ENCODE measurements around the gene AMACR.
"Not testable (repeated sequence)": the region's sequence is repeated elsewhere in the genome, so short reads cannot be mapped to it uniquely, and the experiment has no call there.

Gene AMACR

DNA sequence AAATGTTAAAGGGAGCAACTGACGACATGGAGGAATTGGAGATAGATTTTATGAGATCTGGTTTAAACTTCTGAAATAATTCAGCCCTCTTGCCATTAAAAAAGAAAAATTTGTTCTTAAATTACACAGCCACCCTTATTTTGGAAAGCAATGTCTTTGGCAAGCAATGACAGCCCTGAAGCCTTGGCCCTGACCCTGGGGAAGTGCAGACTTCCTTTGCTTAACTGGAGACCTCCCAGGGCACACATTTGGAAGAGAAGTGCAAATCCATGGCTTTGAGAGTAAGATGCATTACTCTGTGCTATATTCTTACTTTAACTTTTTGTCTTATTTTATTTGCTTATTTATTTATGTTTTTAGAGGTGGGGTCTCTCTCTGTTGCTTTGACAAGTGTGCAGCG, 49.7 kb downstream of the AMACR start:
- no peaks in the 10 kb centered on the region for H3K36me3 ChIP-seq (ENCODE audit: insufficient read depth, low read length)
- no peak overlapping the region for H3K27ac ChIP-seq (ENCODE audit: low read depth, low read length, poor library complexity, severe bottlenecking)
- H2AFZ ChIP-seq (ENCODE audit: low read length), result no peak overlapping the region
- no peaks in the 10 kb centered on the region for H3F3A ChIP-seq (ENCODE audit: insufficient read depth, low read length)
- H3K9ac ChIP-seq (ENCODE audit: low read length), result no peak overlapping the region
- H3K79me2 ChIP-seq (ENCODE audit: insufficient read depth, low read length), result no peaks in the 10 kb centered on the region
- no peaks in the 10 kb centered on the region for H4K20me1 ChIP-seq (ENCODE audit: insufficient read depth, low read length)
- H3K9me3 ChIP-seq (ENCODE audit: low read length), result no peaks in the 10 kb centered on the region
- no peak overlapping the region for H3K4me3 ChIP-seq (ENCODE audit: low read depth, low read length, poor library complexity, severe bottlenecking)
- TF ChIP-seq EZH2 (IDR thresholded peaks at IDR 0.05; ENCODE audit: borderline replicate concordance, low read length) (no peak), CTCF (IDR thresholded peaks at IDR 0.05; ENCODE audit: low read length) (no peak)
- no peaks in the 10 kb centered on the region for H3K4me1 ChIP-seq (ENCODE audit: insufficient read depth, low read length, severe bottlenecking)
- H3K4me2 ChIP-seq (ENCODE audit: low read length), result no peak overlapping the region
- H3K27me3 ChIP-seq (ENCODE audit: insufficient read depth, low read length), result no peaks in the 10 kb centered on the region
- no peaks in the 10 kb centered on the region for H3K9me2 ChIP-seq (ENCODE audit: low read depth, low read length)

DNA sequence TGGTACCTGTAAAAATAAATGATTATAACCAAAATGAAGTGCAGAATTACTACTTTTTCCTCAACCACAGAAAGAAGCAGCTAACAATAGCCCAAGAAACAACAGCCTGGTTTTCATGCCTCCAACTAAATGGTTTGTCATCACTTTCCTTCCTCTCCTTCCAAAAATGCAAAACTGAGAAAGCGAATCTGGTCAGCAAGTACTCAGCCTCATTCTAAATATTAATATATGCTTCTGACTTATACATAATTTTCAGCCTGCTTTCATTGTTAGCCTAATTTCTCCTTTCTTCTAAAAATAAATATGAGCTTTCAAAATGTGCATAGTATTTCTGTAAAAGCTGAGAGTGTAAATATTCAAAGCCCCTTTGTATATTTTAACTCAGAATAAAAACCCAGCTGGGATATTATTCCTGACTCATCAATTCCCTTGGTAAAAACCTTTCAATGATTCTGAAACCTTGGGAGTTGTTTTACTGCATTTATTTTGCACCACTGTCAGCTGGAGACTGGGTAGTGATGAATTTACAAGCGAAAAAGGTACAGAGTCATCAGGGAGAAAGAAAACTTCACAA, 50.2 kb downstream of the AMACR start:
- TF ChIP-seq EZH2 (IDR thresholded peaks at IDR 0.05; ENCODE audit: borderline replicate concordance, low read length), result no peak
- no peaks in the 10 kb centered on the region for H3K36me3 ChIP-seq (ENCODE audit: insufficient read depth, low read length)
- no peak overlapping the region for H2AFZ ChIP-seq (ENCODE audit: low read length)

GRCh38 chr5:33952175-33952574, 55.7 kb downstream of the AMACR start:
- not testable (repeated sequence) for H3K4me3 ChIP-seq (ENCODE audit: low read depth, low read length, poor library complexity, severe bottlenecking); H2AFZ ChIP-seq (ENCODE audit: low read length); H3K27me3 ChIP-seq (ENCODE audit: insufficient read depth, low read length); H3K9me3 ChIP-seq (ENCODE audit: low read length); H3K79me2 ChIP-seq (ENCODE audit: insufficient read depth, low read length); H3K4me2 ChIP-seq (ENCODE audit: low read length); H3F3A ChIP-seq (ENCODE audit: insufficient read depth, low read length); H3K9ac ChIP-seq (ENCODE audit: low read length); H3K27ac ChIP-seq (ENCODE audit: low read depth, low read length, poor library complexity, severe bottlenecking); H3K9me2 ChIP-seq (ENCODE audit: low read depth, low read length); H4K20me1 ChIP-seq (ENCODE audit: insufficient read depth, low read length); H3K36me3 ChIP-seq (ENCODE audit: insufficient read depth, low read length); H3K4me1 ChIP-seq (ENCODE audit: insufficient read depth, low read length, severe bottlenecking)

More for the DNA sequence above, 50.2 kb downstream of the AMACR start:
- Histone ChIP-seq H3F3A (ENCODE audit: insufficient read depth, low read length) (no peaks in the 10 kb centered on the region), H3K9me2 (ENCODE audit: low read depth, low read length) (no peaks in the 10 kb centered on the region), H3K27me3 (ENCODE audit: insufficient read depth, low read length) (no peaks in the 10 kb centered on the region), H3K9ac (ENCODE audit: low read length) (no peak overlapping the region), H3K9me3 (ENCODE audit: low read length) (no peaks in the 10 kb centered on the region), H4K20me1 (ENCODE audit: insufficient read depth, low read length) (no peaks in the 10 kb centered on the region), H3K4me1 (ENCODE audit: insufficient read depth, low read length, severe bottlenecking) (no peaks in the 10 kb centered on the region), H3K4me2 (ENCODE audit: low read length) (no peak overlapping the region), H3K4me3 (ENCODE audit: low read depth, low read length, poor library complexity, severe bottlenecking) (no peak overlapping the region), H3K27ac (ENCODE audit: low read depth, low read length, poor library complexity, severe bottlenecking) (no peak overlapping the region), H3K79me2 (ENCODE audit: insufficient read depth, low read length) (no peaks in the 10 kb centered on the region)

GRCh38 chr5:33944543-33945132, 63.2 kb downstream of the AMACR start:
- H3K4me2 ChIP-seq (ENCODE audit: low read length), result no peak overlapping the region
- H2AFZ ChIP-seq (ENCODE audit: low read length), result no peak overlapping the region
- H3K4me1 ChIP-seq (ENCODE audit: insufficient read depth, low read length, severe bottlenecking), result no peaks in the 10 kb centered on the region
- no peaks in the 10 kb centered on the region for H3K9me3 ChIP-seq (ENCODE audit: low read length)
- no peaks in the 10 kb centered on the region for H3K27me3 ChIP-seq (ENCODE audit: insufficient read depth, low read length)
- H4K20me1 ChIP-seq (ENCODE audit: insufficient read depth, low read length), result no peaks in the 10 kb centered on the region
- no peak overlapping the region for H3K27ac ChIP-seq (ENCODE audit: low read depth, low read length, poor library complexity, severe bottlenecking)
- TF ChIP-seq CTCF (IDR thresholded peaks at IDR 0.05; ENCODE audit: low read length), result no peak
- no peak for TF ChIP-seq EZH2 (IDR thresholded peaks at IDR 0.05; ENCODE audit: borderline replicate concordance, low read length)
- no peak overlapping the region for H3K4me3 ChIP-seq (ENCODE audit: low read depth, low read length, poor library complexity, severe bottlenecking)
- no peaks in the 10 kb centered on the region for H3K9me2 ChIP-seq (ENCODE audit: low read depth, low read length)
- H3K79me2 ChIP-seq (ENCODE audit: insufficient read depth, low read length), result no peaks in the 10 kb centered on the region
- no peak overlapping the region for H3K9ac ChIP-seq (ENCODE audit: low read length)
- H3K36me3 ChIP-seq (ENCODE audit: insufficient read depth, low read length), result no peaks in the 10 kb centered on the region
- no peaks in the 10 kb centered on the region for H3F3A ChIP-seq (ENCODE audit: insufficient read depth, low read length)

All from OCI-LY1 (cell line).